GM23248 (cell line): ENCODE results near the gene ZNF638.

Experiments used
- EZH2 ChIP-seq: fragments of 200-600 bp; sonication (generic); IDR thresholded peaks from 2 replicates; pipeline ENCODE4 v1.6.1; 2018; ENCODE audit warnings: antibody characterized with exemption, mild to moderate bottlenecking; ENCODE audit not compliant: insufficient read depth, poor library complexity, severe bottlenecking
- EZH2phosphoT487 ChIP-seq: fragments of 200-600 bp; sonication (generic); IDR thresholded peaks from 2 replicates; pipeline ENCODE4 v1.6.1; 2018; ENCODE audit warnings: antibody characterized with exemption, moderate library complexity, mild to moderate bottlenecking, low read depth; ENCODE audit not compliant: insufficient read depth

DNA sequence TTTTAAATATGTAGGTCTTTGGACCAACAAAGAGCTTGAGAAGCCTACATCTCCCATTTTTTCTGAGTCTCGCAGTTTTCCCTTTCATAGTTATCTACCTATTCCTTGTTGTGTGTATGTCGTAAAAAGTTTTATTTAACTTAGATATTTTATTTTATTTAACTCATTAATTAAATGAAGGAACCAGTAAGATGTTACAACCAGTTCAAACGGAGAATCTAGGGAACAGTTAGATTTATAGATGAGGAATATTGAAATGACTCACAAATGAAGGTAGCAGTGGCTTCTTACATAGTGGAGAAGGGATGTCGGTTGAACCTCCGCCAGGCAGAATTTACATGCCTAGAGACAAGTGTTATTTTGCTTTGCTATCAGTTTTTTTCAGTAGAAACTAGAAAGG is 48.5 kb upstream of the ZNF638 start:
- TF ChIP-seq EZH2phosphoT487 = no peak
- no peak for TF ChIP-seq EZH2
